AG09319 (cell line): ENCODE data around the gene ANO9.

ENCODE experiments used
- DNase-seq: peaks from one replicate; pipeline ENCODE4 v3.0.0-alpha.2; 2010; ENCODE audit warnings: low read depth; ENCODE audit errors: extremely low read depth
- TF ChIP-seq, protein P1 (sequence below): IDR thresholded peaks from 2 replicates; pipeline ENCODE4 v1.5.1; 2011; ENCODE audit warnings: low read depth, mild to moderate bottlenecking, inconsistent platforms, low read length, moderate library complexity

The ANO9 gene

DNA sequence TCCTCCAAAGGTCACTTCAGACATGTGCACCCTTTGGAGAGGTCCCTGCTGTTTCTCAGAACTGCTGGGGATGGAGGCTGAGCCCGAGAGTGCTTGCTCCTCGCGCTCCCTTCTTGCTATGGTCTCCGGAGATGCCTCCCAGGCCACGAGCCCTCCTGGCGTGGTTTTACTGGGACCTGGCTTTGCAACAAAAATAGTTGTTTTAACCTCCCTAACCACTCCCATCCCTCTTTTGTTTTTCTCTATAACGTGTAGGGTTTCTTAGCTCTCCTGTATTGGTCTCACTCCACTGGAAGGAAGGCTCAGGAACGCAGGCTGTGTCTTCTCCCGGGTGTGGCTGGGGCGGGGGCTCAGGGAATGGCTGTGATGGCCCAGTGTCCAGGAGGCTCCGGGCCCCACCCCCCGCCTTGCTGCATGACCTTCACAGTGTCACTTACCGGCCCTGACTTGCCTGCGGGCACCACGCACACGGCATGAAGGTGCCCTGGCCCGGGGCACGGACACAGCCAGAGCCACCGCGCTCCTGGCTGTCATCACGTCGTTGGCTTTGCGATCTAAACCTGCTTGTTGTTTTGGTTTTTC, 13.8 kb upstream of the ANO9 start:
- TF ChIP-seq, protein P1, sequence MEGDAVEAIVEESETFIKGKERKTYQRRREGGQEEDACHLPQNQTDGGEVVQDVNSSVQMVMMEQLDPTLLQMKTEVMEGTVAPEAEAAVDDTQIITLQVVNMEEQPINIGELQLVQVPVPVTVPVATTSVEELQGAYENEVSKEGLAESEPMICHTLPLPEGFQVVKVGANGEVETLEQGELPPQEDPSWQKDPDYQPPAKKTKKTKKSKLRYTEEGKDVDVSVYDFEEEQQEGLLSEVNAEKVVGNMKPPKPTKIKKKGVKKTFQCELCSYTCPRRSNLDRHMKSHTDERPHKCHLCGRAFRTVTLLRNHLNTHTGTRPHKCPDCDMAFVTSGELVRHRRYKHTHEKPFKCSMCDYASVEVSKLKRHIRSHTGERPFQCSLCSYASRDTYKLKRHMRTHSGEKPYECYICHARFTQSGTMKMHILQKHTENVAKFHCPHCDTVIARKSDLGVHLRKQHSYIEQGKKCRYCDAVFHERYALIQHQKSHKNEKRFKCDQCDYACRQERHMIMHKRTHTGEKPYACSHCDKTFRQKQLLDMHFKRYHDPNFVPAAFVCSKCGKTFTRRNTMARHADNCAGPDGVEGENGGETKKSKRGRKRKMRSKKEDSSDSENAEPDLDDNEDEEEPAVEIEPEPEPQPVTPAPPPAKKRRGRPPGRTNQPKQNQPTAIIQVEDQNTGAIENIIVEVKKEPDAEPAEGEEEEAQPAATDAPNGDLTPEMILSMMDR, result no peak
- DNase-seq, result no peak

DNA sequence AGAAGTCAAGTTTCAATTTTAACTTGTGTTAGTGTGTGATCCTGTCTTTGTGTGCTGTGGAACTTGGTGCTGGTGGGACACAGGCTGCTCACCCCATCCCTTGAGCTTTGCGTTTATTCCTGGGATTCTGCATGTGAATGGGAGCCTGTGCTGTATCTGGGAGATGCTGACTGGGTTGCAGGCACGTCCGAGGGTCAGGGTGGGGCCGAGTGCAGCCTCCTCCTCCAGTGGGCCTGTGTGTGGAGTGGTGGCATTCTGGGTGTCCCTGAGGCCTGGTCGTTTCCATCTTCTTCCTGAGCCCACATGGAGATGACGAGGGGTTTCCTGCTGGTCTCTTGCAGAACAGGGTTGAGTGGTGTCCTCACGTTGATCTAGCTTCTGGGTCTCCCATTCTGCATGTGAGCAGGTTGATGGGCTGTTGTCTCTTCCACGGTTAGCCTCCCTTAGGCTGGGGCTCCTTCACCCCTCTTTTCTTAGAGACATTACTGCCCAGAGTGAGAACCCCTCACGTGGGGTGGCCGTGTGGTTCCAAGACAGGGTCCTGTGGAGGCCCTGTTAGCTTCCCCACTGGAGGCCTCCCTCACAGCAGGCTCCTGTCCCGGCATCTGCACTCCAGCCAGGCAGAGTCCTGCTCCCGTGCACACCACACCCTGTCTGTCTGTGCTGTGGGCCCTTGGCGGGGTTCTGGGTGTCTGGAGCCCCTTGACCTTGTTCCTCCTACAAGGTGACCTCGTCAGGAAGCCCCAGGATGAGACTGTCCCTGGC, 13.2 kb upstream of the ANO9 start:
- DNase-seq, result no peak
- TF ChIP-seq, protein P1, result no peak

DNA sequence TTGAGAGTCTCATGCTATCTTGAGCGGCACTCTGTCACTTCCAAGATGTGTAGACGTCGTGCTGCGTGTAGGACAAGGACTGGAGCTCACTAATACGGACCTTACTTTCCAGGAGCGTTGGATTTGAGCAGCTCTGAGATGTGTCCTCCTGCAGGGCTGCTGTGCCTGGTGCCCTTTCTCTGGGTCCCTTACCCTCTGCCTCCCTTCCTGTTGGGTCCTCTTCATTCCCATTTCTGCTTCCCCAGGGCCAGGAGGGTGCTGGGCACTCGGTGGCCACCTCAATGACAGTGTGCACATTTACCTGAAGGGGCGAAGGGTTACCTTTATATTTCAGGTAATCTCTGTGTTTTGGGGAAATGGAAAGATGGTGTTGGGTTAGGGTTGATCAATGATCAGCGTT, 12.2 kb upstream of the ANO9 start:
- no peak for DNase-seq
- TF ChIP-seq, protein P1, result no peak

DNA sequence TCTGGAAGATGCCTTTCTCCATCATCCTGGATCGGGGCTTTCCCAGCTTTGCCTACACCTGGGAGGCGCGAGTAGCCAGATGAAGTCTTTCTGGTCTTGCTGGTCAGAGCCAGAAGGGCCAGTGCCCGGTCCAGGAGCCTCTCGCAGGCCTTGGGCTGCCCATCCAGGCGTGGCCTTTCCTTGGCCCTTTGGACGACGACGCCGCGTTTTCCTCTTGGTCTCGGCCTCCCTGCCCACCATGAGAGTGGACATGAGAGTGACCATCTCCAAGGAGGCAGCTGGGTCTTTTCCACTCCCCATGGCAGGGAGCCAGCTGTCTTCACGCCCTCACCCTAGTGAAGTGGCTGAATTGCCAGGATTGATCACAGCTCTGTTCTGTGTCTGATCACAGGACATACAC, 11.8 kb upstream of the ANO9 start:
- DNase-seq, result no peak
- TF ChIP-seq, protein P1, result no peak

DNA sequence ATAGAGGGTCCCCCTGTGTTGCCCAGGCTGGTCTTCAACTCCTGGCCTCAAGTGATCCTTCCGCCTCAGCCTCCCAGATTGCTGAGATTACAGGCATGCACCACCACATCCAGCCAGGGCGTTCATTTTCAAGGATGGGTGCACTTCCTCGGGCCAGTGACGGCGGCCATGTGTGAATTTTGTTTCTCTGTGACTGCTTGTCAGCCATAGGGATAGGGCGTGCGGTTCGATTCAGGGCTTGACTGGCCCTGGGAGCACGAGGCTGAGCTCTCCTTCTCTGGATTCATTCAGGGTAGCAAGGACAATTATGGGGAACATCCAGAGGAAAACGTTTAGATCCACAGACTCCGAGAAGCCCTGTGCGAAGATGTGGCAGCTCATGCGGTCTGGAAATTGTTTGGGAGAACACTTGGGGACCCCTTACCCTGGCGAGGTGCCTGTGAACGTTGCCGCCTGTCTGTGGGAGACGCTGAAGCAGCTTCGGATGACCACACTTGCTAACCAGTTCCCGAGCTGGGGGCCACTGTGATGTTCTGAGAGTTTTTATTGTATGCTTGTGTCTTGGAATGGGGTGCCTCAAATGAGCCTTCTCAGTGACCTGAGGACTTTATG, 11.2 kb upstream of the ANO9 start:
- DNase-seq, result no peak
- TF ChIP-seq, protein P1, result no peak

DNA sequence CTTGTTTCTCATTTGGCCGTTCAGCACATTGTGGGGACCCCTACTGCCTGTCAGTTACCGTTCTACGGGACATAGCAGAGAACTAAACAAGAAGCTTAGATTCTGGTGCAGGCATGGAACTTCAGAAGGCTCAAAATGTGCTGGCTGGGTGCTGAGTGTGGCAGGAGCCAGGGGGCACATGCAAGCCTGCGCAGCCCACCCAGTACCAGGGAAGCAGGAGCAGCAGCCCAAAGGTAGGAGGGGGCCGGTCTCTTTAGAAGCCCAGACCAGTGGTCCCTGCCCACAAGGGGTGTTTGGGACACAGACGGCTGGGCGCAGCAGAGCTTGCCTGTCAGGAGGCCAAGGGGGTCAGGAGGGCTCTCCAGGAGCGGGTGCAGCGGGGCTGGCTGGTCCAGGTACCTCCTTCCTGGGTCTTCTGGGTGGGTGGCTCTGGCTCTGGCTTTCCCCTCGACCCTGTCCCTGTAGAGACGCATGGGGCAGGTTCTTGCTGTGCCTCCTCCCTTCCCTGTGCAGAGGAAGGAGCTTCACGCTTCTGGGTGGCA, 10.5 kb upstream of the ANO9 start:
- TF ChIP-seq, protein P1, result no peak
- DNase-seq, result no peak

DNA sequence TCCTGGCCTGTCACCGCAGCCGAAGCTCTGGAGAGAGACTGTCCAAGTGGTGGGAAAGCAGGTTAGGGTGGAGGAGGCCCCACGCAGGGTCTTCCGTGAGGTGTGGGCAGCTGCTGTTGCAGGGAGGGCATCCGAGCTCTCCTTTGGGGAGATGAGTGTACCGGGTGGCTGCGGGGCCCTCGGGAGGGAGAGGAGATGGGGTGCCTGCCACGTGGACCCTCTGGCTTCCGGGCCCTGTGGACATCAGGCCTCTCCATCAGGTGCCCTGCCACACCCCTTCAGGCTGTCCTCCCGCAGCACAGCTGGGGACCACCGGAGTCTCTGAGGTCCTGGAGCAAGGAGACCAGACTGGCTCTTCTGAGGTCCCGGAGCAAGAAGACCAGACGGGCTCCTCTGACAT, 9.9 kb upstream of the ANO9 start:
- no peak for DNase-seq
- TF ChIP-seq, protein P1, result no peak
